ENCODE results near the gene CCNY.

GRCh38 chr10:35379226-35380137, 43.2 kb downstream of the CCNY start:
- TF ChIP-seq CTCF (IDR thresholded peaks at IDR 0.05; ENCODE audit: low read depth, low read length) (peak; percentile 43), EZH2phosphoT487 (IDR thresholded peaks at IDR 0.05; ENCODE audit: low read depth) (no peak)

Measured in OCI-LY3 (cell line).